Measurements from ENCODE around the gene RBP2.

DNA sequence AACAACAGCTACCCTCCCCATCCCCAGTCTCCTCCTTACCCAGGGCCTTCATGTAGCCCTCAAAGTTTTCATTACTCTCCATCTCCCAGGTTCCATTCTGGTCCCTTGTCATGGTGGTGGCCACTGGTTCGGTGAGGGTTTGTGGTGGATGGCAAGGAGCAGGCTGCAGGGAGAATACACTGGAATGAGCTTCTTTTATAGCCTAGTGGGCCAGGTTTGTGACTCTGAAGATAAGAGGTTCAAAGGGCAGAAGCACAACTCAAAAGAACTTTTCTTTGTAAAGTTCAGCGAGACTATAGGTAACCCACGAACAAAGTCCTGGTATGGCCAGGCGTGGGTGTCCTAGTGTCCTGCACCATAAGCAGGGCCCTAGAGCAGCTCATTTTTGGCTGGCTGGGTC lies at the start of gene RBP2:
- TF ChIP-seq CTCF (IDR thresholded peaks at IDR 0.05 in 4 of 5, conservative IDR thresholded peaks at IDR 0.05 in 1 of 5) (no peak), POLR2A (IDR thresholded peaks at IDR 0.05) (no peak)

Data from gastrocnemius medialis (tissue), 4 donors.